GM23338 (cell line): Measurements from ENCODE around the gene LRIG1. TPM values are rescaled to one million over a fixed set of nuclear protein-coding genes. Genes with fewer than 3 reads are reported as not detected.

Experiments used
- ATAC-seq: fragments of 200-7000 bp; cut with Tn5 transposase; 3 replicates; pipeline ENCODE4 v1.9.1; 2020
- DNase-seq: peaks from one replicate; pipeline ENCODE4 v3.0.0-alpha.2; 2015; ENCODE audit warnings: low spot score
- H2AFZ ChIP-seq: fragments of 200-600 bp; sonication (generic); 2 replicates; pipeline ENCODE4 v1.8.0; 2016; ENCODE audit warnings: antibody characterized with exemption, mild to moderate bottlenecking, moderate library complexity
- H3F3A ChIP-seq: fragments of 200-600 bp; sonication (generic); replicated peaks from 2 replicates; pipeline ENCODE4 v1.8.0; 2017; ENCODE audit warnings: antibody characterized with exemption, mixed run types, low read depth
- H3K27ac ChIP-seq: fragments of 200-600 bp; sonication (generic); 2 replicates; pipeline ENCODE4 v1.6.1; 2016; ENCODE audit warnings: low read depth
- H3K27me3 ChIP-seq: fragments of 200-600 bp; sonication (generic); 2 replicates; pipeline ENCODE4 v1.8.0; 2016; ENCODE audit warnings: mild to moderate bottlenecking, mixed run types, moderate library complexity; ENCODE audit not compliant: insufficient read depth
- H3K36me3 ChIP-seq: fragments of 200-600 bp; sonication (generic); 2 replicates; pipeline ENCODE4 v1.8.0; 2016; ENCODE audit warnings: mild to moderate bottlenecking; ENCODE audit not compliant: insufficient read depth
- H3K4me1 ChIP-seq: fragments of 200-600 bp; sonication (generic); 2 replicates; pipeline ENCODE4 v1.8.0; 2016; ENCODE audit warnings: mild to moderate bottlenecking, moderate library complexity; ENCODE audit not compliant: insufficient read depth
- H3K4me2 ChIP-seq: fragments of 200-600 bp; sonication (generic); 2 replicates; pipeline ENCODE4 v1.7.1; 2017; ENCODE audit warnings: mixed run types
- H3K4me3 ChIP-seq: fragments of 200-600 bp; sonication (generic); 2 replicates; pipeline ENCODE4 v1.6.1; 2016; ENCODE audit warnings: mixed run types
- H3K79me2 ChIP-seq: fragments of 200-600 bp; sonication (generic); replicated peaks from 2 replicates; pipeline ENCODE4 v1.8.0; 2017; ENCODE audit warnings: mild to moderate bottlenecking; ENCODE audit not compliant: insufficient read depth
- H3K9me2 ChIP-seq: fragments of 200-600 bp; sonication (generic); 2 replicates; pipeline ENCODE4 v1.8.0; 2017; ENCODE audit not compliant: insufficient read depth
- H4K20me1 ChIP-seq: fragments of 200-600 bp; sonication (generic); replicated peaks from 2 replicates; pipeline ENCODE4 v1.8.0; 2017; ENCODE audit warnings: mild to moderate bottlenecking; ENCODE audit not compliant: insufficient read depth
- H3K27ac Mint-ChIP-seq: 2 replicates; pipeline ENCODE4 v1.8.0; 2020; ENCODE audit warnings: inconsistent platforms, mild to moderate bottlenecking, moderate library complexity, mixed read lengths
- H3K27me3 Mint-ChIP-seq: 3 replicates; pipeline ENCODE4 v1.8.0; 2022; ENCODE audit warnings: low read depth, mild to moderate bottlenecking, moderate library complexity, mixed read lengths, inconsistent platforms; ENCODE audit not compliant: insufficient read depth, poor library complexity
- H3K36me3 Mint-ChIP-seq: 3 replicates; pipeline ENCODE4 v1.8.0; 2021; ENCODE audit warnings: low read depth, mild to moderate bottlenecking, inconsistent platforms, moderate library complexity, mixed read lengths
- H3K4me1 Mint-ChIP-seq: 3 replicates; pipeline ENCODE4 v1.8.0; 2020; ENCODE audit warnings: mild to moderate bottlenecking, inconsistent platforms, mixed read lengths
- H3K4me3 Mint-ChIP-seq: 3 replicates; pipeline ENCODE4 v1.8.0; 2021; ENCODE audit warnings: moderate library complexity, mild to moderate bottlenecking, inconsistent platforms, mixed read lengths
- H3K9me3 Mint-ChIP-seq: 3 replicates; pipeline ENCODE4 v1.8.0; 2020; ENCODE audit warnings: moderate library complexity, mild to moderate bottlenecking, inconsistent platforms, mixed read lengths
- EZH2 ChIP-seq: fragments of 200-600 bp; sonication (generic); IDR thresholded peaks from one replicate; pipeline ENCODE4 v1.8.0; 2017; ENCODE audit warnings: antibody characterized with exemption, mild to moderate bottlenecking, low read depth; ENCODE audit not compliant: unreplicated experiment
- EZH2phosphoT487 ChIP-seq: fragments of 200-600 bp; sonication (generic); IDR thresholded peaks from one replicate; pipeline ENCODE4 v1.8.1; 2018; ENCODE audit warnings: antibody characterized with exemption; ENCODE audit not compliant: unreplicated experiment
- JUNB ChIP-seq: IDR thresholded peaks from one replicate; pipeline ENCODE4 v1.6.1; 2016; ENCODE audit warnings: antibody characterized with exemption; ENCODE audit not compliant: unreplicated experiment
- ZNF114 ChIP-seq: fragments of 250-450 bp; sonication (Bioruptor Pico); IDR thresholded peaks from 2 replicates; pipeline ENCODE4 v1.5.0; 2020; ENCODE audit warnings: mild to moderate bottlenecking, moderate library complexity
- ZNF331 ChIP-seq: fragments of 250-450 bp; sonication (Bioruptor Pico); IDR thresholded peaks from 2 replicates; pipeline ENCODE4 v1.5.0; 2020; ENCODE audit warnings: low read depth, mild to moderate bottlenecking, moderate library complexity
- polyA plus RNA-seq: library from polyadenylated mRNA; unstranded; fragments of >200 nt; fragmentation: Nextera tagmentation; extraction: Ambion mirVana; gene quantifications from 2 replicates; pipeline ENCODE4 v1.2.1, GENCODE V29; 2016
- total RNA-seq: library from RNA; depleted of rRNA; stranded (reverse); fragments of >200 nt; shearing (Covaris generic); gene quantifications from 2 replicates; pipeline ENCODE4 v1.2.3, GENCODE V29; 2014
- TF ChIP-seq, protein P1 (sequence below): fragments of 250-450 bp; sonication (Bioruptor Pico); IDR thresholded peaks from 2 replicates; pipeline ENCODE4 v1.5.0; 2020; ENCODE audit warnings: mild to moderate bottlenecking, moderate library complexity
- TF ChIP-seq, protein P2 (sequence below), 2 experiments: fragments of 200-600 bp in 1 of 2; sonication (generic) in 1 of 2; conservative IDR thresholded peaks; 2 replicates each; pipeline versions ENCODE4 v1.5.1 to v1.6.1; 2016 to 2017; ENCODE audit warnings: antibody characterized with exemption in 2 of 2, low read depth in 2 of 2, mild to moderate bottlenecking in 2 of 2, moderate library complexity in 1 of 2

The LRIG1 gene
- total and polyA plus RNA-seq, 2 experiments from 2014 or later = 40.0 to 134 TPM

DNA sequence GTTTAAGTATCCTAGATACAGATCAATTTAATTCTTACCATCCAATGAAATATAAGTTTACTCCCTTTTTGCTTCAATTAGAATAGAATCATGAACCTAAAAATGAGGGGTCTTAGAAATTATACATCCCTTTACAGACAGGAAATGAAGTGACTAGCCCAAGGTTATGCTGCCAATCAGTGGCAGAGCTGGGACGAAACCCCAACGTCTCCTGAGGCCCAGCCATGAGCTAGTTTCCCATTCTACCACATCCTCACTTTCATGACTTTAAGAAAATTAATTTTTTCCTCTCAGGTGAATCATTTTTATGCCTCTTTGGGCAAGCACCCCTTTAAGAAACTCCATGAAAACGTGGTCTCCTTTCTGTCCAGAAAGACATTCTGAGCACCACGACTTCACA, 11.2 kb downstream of the LRIG1 start (continued):
- TF ChIP-seq, protein P1, sequence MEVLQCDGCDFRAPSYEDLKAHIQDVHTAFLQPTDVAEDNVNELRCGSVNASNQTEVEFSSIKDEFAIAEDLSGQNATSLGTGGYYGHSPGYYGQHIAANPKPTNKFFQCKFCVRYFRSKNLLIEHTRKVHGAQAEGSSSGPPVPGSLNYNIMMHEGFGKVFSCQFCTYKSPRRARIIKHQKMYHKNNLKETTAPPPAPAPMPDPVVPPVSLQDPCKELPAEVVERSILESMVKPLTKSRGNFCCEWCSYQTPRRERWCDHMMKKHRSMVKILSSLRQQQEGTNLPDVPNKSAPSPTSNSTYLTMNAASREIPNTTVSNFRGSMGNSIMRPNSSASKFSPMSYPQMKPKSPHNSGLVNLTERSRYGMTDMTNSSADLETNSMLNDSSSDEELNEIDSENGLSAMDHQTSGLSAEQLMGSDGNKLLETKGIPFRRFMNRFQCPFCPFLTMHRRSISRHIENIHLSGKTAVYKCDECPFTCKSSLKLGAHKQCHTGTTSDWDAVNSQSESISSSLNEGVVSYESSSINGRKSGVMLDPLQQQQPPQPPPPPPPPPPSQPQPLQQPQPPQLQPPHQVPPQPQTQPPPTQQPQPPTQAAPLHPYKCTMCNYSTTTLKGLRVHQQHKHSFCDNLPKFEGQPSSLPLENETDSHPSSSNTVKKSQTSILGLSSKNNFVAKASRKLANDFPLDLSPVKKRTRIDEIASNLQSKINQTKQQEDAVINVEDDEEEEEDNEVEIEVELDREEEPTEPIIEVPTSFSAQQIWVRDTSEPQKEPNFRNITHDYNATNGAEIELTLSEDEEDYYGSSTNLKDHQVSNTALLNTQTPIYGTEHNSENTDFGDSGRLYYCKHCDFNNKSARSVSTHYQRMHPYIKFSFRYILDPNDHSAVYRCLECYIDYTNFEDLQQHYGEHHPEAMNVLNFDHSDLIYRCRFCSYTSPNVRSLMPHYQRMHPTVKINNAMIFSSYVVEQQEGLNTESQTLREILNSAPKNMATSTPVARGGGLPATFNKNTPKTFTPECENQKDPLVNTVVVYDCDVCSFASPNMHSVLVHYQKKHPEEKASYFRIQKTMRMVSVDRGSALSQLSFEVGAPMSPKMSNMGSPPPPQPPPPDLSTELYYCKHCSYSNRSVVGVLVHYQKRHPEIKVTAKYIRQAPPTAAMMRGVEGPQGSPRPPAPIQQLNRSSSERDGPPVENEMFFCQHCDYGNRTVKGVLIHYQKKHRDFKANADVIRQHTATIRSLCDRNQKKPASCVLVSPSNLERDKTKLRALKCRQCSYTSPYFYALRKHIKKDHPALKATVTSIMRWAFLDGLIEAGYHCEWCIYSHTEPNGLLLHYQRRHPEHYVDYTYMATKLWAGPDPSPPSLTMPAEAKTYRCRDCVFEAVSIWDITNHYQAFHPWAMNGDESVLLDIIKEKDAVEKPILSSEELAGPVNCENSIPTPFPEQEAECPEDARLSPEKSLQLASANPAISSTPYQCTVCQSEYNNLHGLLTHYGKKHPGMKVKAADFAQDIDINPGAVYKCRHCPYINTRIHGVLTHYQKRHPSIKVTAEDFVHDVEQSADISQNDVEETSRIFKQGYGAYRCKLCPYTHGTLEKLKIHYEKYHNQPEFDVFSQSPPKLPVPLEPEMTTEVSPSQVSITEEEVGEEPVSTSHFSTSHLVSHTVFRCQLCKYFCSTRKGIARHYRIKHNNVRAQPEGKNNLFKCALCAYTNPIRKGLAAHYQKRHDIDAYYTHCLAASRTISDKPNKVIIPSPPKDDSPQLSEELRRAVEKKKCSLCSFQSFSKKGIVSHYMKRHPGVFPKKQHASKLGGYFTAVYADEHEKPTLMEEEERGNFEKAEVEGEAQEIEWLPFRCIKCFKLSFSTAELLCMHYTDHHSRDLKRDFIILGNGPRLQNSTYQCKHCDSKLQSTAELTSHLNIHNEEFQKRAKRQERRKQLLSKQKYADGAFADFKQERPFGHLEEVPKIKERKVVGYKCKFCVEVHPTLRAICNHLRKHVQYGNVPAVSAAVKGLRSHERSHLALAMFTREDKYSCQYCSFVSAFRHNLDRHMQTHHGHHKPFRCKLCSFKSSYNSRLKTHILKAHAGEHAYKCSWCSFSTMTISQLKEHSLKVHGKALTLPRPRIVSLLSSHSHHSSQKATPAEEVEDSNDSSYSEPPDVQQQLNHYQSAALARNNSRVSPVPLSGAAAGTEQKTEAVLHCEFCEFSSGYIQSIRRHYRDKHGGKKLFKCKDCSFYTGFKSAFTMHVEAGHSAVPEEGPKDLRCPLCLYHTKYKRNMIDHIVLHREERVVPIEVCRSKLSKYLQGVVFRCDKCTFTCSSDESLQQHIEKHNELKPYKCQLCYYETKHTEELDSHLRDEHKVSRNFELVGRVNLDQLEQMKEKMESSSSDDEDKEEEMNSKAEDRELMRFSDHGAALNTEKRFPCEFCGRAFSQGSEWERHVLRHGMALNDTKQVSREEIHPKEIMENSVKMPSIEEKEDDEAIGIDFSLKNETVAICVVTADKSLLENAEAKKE (CRISPR knock-in tag) = no peak
- TF ChIP-seq EZH2 = no peak

DNA sequence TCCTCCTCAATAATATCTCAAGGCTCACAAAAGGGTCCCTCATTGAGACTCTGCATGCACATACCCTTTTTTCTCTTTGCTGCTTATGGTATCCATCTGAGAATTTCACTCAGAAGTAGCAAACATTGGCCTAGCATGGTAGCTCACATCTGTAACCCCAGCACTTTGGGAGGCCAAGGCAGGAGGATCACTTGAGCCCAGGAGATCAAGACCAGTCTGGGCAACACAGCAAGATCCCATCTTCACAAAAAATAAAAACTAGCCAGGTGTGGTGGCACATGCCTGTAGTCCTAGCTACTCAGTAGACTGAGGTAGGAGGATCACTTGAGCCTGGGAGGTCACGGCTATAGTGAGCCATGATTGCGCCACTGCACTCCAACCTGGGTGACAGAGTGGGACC, 11.7 kb downstream of the LRIG1 start:
- Mint-ChIP-seq H3K4me1 (peaks cover 90% of the 10 kb centered on the region), H3K4me3 (no peak overlapping the region), H3K27ac (no peak overlapping the region; the same call in 1 of the 2 replicates), H3K36me3 (peaks cover 17% of the 10 kb centered on the region; the same call in 2 of the 3 replicates), H3K9me3 (no peaks in the 10 kb centered on the region), H3K27me3 (peaks cover 7% of the 10 kb centered on the region)
- H3K4me1 ChIP-seq = peaks cover 95% of the 10 kb centered on the region
- no peak overlapping the region for H3K4me3 ChIP-seq
- H2AFZ ChIP-seq = no peak overlapping the region
- no peak for DNase-seq
- H3F3A ChIP-seq = 0 out of 2 replicates have a peak, but pooled peaks cover 4% of the 10 kb centered on the region
- H4K20me1 ChIP-seq = peaks cover 28% of the 10 kb centered on the region; the same call in 1 of the 2 replicates
- ATAC-seq = no peak
- H3K27ac ChIP-seq = no peak overlapping the region
- H3K9me2 ChIP-seq = no peaks in the 10 kb centered on the region
- H3K36me3 ChIP-seq = no peaks in the 10 kb centered on the region
- no peaks in the 10 kb centered on the region for H3K27me3 ChIP-seq
- no peak overlapping the region for H3K4me2 ChIP-seq
- peaks cover 100% of the 10 kb centered on the region for H3K79me2 ChIP-seq
- TF ChIP-seq, protein P1 (CRISPR knock-in tag) = no peak
- TF ChIP-seq JUNB = no peak
- TF ChIP-seq ZNF114 = no peak
- no peak for TF ChIP-seq EZH2phosphoT487
- TF ChIP-seq, protein P2, sequence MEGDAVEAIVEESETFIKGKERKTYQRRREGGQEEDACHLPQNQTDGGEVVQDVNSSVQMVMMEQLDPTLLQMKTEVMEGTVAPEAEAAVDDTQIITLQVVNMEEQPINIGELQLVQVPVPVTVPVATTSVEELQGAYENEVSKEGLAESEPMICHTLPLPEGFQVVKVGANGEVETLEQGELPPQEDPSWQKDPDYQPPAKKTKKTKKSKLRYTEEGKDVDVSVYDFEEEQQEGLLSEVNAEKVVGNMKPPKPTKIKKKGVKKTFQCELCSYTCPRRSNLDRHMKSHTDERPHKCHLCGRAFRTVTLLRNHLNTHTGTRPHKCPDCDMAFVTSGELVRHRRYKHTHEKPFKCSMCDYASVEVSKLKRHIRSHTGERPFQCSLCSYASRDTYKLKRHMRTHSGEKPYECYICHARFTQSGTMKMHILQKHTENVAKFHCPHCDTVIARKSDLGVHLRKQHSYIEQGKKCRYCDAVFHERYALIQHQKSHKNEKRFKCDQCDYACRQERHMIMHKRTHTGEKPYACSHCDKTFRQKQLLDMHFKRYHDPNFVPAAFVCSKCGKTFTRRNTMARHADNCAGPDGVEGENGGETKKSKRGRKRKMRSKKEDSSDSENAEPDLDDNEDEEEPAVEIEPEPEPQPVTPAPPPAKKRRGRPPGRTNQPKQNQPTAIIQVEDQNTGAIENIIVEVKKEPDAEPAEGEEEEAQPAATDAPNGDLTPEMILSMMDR (conservative IDR thresholded peaks at IDR 0.05; ENCODE audit: low read depth in 2 of 2) = no peak
- no peak for TF ChIP-seq ZNF331 (CRISPR knock-in tag)
